Measurements from ENCODE around the gene DLG3.
"Not testable (repeated sequence)": the region's sequence is repeated elsewhere in the genome, so short reads cannot be mapped to it uniquely, and the experiment has no call there.

DLG3 gene

GRCh38 chrX:70444326-70444945 is at the start of gene DLG3:
Gene DLG3, plus strand, starts transcription at chrX:70444835. Its CDS starts 367 bp downstream, at chrX:70445202.
- peak; percentile 42 for DNase-seq

DNA sequence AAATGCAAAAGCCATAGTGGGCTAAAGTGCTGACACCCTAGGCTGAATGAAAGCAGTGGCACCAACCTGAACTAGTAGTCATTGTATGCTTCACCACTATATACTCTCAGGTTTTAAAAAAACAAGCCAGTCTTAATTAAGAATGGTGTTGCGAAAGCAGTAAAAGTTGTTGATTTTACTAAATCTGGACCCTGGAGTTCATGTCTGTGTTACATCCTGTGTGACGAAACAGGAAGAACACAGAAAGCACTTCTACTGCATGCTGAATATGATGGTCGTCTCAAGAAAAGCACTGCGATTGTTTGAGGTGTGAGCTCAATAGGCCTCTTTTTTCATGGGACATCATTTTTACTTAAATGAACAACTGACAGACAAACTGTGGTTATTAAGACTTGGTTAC is 45.7 kb upstream of the DLG3 start:
- no peak for DNase-seq

GRCh38 chrX:70400181-70400580 is 44.5 kb upstream of the DLG3 start:
- DNase-seq = not testable (repeated sequence)

DNA sequence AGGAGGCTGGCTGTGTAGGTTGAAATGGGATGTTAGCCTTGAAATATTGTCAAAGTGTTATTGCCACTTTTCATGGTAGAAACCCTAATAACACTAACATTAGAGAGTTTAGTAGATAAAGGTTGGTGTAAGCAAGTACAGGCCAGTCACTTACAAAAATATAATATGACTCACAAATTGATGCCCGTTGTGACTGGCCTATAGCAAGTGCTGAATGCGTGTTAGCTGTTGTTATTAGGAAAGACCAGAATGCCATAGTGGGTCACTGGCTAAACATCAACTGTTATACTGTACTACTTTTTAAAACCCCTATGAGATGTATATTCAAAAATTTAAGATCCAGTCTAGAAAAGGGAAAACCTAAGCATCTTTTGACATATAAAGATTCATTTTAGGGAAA is 41.9 kb upstream of the DLG3 start:
- DNase-seq = no peak

DNA sequence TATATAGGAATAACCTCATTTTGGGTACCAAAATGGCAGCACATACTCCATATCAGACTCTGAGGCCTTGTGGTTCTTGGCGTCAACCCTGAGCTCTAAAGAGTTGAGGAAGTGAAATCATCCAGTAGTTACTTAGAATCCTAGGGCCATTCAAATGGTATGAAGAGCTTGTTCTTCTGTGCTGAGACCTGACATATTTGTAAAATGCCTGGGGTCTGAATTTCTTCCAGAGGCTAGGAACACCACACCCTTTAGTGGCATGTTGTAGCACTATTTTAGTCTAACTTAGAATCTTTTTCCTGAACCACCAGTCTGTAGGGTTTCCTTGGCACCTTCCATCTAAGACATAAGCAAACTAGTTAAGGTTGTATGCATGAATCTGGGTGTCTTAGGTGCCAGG is 39.6 kb upstream of the DLG3 start:
- no peak for DNase-seq

- no peak for DNase-seq
Observed at GRCh38 chrX:70410921-70411320, 33.7 kb upstream of the DLG3 start.

DNA sequence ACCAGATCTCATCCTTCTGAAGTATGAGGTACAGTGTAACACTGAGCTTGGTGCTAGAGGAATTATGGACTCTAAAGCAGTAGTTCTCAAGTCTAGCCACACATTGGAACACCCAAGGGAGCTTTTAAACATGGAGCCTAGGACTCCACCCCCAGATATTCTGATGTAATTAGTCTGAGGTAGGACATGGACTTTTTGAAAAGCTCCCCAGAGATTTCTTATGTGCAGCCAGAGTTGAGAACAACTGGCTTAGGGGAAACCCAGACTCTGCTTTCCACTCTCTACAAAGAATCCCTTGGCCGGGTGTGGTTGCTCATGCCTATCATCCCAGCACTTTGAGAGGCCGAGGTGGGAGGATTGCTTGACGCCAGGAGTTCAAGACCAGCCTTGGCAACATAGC is 33.2 kb upstream of the DLG3 start:
- no peak for DNase-seq

DNA sequence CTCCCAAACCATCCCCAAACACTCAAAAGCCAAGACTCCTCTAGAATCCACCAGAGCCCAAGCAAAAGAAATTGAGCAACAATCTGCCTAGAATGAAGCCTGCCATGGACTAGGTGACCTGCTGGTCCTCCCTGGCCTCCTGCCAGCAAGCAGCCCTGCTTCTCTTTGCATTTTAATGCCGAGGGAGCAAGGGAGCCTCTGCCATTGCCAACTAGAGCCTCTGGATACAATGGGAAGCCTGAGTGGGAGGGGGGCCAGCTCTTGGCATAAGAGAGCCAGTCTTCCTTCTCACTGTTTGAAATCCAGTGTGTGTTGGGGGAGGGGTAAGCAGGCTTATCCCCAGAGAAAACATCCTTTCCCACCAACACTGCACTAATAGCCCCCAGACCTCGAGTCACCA is 23.0 kb upstream of the DLG3 start:
- no peak for DNase-seq

DNA sequence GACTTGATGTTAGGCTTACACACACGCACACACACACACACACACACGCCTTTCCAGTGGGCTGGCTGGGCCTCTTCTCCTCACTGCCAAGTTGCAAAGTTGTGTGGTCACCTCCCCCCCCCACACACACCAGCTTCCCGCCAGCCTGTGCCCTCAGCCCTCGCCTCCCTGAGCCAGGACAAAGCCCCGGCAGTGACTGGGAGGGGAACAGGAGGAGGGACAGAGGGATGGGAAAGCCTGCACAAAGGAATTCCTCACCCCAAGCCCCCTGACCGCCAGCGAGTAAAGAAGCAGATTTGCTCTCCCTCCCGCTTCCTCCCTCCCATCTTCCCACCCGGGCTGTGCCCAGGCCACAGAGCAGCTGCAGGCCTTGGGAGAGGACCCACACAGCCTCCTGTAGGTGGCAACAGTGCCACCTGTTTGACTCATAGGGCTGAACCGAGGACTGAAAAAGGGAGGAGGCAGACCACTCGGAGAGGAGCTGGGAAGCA is 21.7 kb upstream of the DLG3 start, which contains the start of gene GDPD2:
Gene GDPD2 (plus strand): TSS at position 464 of the 491 bp plus-strand sequence. CDS start 1,671 bp downstream, outside the sequence.
- DNase-seq = no peak

- DNase-seq = no peak
Observed at GRCh38 chrX:70423936-70424675, 20.5 kb upstream of the DLG3 start.

DNA sequence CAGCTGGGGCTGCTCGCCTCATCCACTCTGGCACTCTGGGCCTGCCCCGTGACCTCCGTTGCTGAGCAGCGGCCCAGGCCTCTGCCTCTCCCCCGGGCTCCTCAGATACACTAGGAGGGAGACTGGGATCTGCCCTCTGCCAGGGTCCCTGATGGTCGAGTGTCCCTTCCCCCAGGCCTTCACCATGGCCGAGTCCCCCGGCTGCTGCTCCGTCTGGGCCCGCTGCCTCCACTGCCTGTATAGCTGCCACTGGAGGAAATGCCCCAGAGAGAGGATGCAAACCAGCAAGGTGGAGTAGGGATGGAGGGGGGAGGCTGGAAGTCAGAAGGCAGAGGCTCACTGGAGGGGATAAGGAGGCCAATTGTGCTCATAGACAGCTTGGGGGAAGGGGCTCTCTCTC is 19.8 kb upstream of the DLG3 start:
- DNase-seq = no peak

DNA sequence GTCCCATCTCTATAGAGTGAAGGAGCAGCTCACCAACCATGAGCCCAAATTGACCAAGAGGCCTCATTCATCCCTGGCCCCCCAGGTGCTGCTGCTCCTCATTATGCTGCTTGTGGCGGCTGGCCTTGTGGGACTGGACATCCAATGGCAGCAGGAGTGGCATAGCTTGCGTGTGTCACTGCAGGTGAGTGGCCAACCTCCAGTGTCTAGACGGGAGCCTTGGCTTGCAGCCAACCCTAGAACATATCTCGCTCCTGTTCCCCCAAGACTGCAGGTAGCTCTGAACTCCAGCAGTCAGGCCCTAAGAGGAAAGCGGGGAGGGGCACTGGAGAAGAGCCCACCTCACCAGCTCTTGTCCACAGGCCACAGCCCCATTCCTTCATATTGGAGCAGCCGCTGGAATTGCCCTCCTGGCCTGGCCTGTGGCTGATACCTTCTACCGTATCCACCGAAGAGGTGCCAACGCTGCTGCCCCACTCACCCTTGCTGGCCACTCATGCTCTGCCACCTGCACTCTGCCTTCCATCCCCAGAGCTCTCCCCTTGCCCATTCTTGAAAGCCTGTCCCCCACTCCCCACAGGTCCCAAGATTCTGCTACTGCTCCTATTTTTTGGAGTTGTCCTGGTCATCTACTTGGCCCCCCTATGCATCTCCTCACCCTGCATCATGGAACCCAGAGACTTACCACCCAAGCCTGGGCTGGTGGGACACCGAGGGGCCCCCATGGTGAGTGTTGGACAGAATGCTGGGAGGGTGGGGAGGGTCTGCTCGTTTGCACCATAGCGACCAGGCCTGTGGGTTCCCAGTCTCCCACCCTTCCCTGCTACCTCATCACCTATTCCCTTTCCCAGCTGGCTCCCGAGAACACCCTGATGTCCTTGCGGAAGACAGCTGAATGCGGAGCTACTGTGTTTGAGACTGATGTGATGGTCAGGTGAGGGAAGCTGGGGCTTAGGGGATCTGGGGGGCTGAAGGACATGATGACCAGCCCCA is 18.1 kb upstream of the DLG3 start:
- no peak for DNase-seq

DNA sequence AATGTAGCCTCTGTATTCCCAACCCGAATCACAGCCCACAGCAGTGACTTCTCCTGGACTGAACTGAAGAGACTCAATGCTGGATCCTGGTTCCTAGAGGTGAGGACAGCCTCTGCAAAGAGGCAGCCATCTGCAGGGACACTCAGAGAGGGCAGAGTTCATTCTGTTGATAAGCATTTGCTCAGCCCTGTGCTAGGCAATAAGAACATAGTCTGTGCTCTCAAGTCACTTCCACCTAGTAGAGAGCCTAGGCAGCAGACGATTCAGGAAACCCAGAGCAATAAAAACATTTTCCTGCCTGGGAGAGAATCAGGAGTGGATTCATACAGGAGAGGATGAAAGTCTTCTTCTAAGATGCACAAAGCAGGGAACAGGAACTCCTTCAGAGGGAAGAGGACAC is 17.3 kb upstream of the DLG3 start:
- DNase-seq = no peak

DNA sequence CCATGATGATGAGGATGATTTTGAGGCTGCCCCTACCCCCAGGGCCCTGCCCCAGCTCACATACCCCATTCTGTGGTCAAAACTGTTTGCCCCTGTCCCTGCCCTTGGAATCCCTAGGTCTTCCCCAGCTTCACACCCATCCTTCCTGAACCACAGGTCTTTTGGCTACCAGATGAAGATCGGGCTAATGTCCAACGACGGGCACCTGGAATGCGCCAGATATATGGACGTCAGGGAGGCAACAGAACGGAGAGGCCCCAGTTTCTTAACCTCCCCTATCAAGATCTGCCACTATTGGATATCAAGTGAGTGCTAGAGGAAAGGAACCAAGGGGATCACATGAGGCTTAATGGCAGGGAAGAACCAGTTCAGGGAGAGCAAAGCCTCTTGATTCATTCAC is 14.9 kb upstream of the DLG3 start:
- DNase-seq = no peak

- DNase-seq = no peak
Observed at GRCh38 chrX:70432936-70433847, 11.4 kb upstream of the DLG3 start.

- DNase-seq = peak; percentile 81
Observed at GRCh38 chrX:70433848-70434351, 10.7 kb upstream of the DLG3 start.

DNA sequence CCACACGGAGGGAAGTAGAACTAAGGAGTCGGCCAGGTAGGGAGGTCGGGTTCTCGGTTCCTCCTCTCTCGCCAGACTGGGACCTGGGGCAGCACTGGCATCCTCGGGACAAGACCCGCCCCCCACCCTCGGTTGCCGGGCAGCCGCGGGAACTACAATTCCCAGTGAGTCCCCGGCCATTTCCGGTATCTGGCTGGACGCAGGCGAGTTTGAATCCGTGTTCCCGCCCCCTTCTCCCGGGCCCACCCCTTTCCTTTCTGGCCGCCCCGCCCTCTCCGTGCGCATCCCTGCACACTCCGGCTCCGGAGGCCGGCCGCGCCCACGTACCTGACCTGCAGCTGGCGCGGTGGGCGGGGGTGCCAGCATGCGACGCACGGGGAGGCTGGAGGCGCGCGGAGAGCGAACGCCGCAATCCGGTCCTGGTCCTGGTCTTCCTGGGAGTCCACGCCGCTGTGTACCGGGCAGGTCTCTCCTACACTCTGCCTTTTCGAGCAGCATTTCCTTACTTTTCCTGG is 10.2 kb upstream of the DLG3 start:
- peak; percentile 79 for DNase-seq

GRCh38 chrX:70434914-70435586 is 9.6 kb upstream of the DLG3 start:
- DNase-seq = no peak

- DNase-seq = no peak
Observed at GRCh38 chrX:70436343-70436742, 8.3 kb upstream of the DLG3 start.

GRCh38 chrX:70437011-70437410 is 7.6 kb upstream of the DLG3 start:
- no peak for DNase-seq
